ENCODE data around the gene GRID1.

The GRID1 gene

DNA sequence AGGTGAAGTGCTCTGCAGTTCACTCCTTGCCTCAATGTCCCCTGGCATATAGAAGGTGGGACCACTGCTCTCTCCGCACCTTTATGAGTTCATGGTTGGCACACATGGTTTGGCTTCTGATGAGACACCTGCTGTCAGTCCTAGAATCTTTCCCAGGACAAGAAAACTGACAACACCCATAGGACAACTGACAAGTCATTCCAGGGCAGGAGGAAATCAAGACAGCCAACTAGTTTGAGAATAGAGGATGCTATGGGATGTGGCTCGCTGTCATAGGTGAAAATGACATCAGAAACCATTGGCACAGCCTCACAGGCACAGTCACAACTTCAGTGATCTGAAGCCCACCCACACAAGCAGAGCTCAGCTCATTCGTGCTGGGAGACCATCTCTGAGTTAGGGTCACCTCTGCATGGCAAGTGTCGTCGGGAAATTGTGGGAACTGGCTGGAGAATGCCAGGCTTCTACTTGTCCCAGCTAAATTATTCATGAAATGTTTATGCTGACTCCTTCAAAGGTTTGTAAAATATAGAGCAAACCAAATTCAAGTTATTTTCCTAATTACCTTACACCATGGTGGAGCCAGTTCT, 762.4 kb downstream of the GRID1 start:
- DNase-seq = no peak

DNA sequence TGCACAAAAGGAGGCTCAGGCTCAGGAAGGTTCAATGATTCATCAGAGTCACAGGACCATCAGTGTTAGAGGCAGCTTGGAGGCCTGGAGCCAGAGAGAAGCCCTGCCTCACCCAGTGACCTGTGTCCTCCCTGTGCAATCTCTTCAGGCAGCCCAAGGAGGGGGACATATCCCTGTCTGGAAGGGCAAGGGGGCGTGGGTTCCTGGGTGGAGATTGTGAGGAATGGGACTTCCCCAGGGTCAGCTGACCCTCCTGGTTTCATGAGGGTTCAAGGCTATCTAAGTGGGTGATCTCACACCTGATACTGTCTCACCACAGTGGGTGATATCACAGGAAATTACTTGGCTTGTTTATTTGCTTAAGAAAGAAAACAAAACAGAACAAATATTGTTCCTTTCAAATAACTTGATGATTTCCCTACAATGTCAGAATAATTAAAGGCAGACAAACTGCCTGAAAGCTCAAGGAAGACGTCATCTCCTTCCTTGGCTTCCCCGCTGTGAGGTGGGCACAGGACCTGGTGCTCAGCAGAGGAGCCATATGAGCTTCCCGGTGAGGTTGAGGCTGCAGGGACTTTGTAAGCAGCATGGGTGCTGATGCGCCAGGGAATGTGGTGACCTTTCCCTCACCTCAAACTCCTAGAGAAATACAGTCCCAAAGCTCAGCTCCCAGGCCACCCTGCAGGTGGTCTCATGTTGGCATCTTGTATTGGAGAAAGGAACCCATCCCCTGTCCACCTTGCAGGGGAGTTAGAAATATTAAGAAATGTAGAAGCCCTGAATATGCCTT, 763.2 kb downstream of the GRID1 start:
- DNase-seq = peak; percentile 8

DNA sequence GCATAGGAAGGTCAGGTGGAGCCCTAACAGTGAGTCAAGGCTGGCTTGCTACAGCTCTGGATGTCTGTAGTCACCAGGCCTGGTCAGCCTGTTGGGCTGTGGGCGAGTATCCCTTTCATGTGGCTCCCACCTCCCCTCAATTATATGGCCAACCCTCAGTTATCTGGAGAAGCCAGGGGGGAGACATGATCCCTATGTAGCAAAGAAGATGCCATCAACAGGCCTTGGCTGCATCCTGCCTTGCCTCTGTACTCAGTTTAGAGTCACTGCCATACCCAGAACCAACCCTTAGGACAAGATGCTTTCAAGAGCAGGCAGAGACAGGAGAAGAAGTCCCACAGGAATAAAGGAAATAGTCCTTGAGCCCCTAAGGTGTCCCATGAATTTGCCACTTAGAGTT, 763.9 kb downstream of the GRID1 start:
- no peak for DNase-seq

DNA sequence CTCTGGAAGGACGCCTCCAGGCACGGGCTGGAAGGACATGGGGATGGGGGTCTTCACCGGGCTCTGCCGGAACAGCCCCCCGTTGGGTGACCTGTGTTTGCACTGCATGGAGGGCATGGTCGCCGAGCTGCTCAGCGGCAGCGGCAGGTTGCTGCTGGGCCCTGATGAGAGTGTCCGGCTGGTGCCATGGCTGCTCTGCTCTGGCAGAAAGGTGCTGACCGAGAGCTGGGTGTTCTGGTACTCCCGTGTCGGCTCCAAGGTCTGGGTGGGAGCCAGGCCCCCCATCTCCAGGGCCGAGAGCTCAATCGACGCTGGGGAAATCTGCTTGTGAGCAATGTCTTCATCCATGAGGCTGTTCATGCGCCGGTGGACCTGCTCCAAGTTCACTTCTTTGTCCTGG, 764.3 kb downstream of the GRID1 start:
- no peak for DNase-seq

DNA sequence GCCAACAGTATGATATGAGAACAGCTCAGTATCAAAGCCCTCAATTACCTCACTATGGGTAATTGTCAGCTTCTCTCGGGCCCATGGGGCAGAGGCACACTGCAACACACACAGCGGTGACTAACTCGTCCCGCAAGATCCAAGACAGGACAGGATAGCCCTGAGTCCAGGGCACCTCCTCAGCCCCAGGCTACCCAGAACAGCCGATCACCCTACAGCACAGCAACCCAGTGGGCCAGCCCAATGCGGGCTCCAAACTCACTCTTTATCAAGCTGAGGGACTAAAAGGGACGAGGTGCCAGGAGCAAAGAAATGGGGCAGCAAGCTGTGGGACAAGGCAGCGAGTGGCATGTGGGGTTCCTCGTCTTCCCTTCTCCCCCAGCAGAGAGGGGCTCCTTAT, 765.1 kb downstream of the GRID1 start:
- DNase-seq = no peak

DNA sequence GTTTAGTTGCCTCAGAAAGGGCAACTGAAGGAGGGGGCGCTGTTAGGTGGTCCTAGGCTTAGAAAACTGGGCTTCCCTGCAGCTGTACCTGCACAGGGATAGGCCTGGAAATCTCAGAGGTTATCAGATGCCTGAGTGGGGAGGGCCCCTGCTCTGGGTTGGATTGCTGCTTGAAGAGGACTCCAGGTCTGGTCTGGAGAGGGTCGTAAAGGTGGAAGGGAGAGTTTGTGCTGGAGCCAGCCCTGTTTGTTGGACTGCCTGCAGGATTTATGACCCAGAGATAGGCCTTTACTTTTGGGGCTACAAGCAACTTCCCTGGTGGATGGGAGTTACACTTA, 765.9 kb downstream of the GRID1 start:
- DNase-seq = no peak

DNA sequence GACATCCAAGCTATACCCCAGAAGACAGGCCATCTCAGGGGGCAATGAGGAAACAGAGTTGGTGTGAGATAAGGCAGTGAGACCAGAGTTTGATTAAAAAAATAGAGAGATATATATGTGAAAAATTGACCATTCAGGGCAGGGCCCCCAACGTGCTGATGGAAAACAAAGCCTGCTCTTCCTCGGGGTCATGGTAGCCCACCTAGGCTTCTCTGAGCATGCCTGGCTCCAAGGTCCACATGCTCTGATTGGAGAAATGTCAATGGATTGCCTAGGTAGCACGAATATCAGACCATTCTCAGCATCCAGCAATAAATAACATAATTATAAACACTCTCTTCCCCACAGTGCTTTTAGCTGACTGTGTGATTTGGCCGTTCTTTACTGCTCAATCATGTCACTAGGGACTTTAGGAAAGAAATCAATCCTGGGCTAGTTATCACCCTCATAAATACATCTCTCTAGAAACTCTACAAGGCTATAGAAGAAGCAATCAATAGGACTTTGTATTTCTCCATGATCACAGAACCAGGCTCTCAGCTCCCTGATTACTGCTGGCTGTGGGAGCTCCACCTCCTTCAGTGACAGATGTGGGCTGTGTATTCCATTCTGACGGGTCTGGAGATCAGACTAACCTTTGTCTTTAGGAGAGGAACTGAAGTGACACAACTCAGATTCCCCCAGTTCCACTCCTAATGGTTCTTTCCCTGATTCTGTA, 766.4 kb downstream of the GRID1 start:
- no peak for DNase-seq

DNA sequence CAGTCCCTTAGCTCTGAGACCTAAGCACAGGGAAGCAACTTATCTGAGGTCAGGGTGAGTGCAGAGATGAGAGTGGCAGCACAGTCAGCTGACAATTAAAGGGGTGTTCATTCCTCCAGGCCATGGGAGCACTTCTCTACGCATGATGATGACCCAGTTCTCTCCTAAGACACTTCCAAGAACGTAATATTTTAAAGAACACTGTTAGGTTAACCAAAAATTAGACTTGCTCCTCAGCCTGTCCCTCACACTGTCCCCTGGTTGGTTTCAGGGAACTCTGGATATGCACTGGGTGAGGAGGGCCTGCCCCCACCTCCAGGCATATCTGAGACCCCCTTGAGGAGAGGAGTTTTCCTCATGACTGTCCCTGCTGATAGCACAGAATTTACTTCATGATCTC, 767.5 kb downstream of the GRID1 start:
- DNase-seq = no peak

DNA sequence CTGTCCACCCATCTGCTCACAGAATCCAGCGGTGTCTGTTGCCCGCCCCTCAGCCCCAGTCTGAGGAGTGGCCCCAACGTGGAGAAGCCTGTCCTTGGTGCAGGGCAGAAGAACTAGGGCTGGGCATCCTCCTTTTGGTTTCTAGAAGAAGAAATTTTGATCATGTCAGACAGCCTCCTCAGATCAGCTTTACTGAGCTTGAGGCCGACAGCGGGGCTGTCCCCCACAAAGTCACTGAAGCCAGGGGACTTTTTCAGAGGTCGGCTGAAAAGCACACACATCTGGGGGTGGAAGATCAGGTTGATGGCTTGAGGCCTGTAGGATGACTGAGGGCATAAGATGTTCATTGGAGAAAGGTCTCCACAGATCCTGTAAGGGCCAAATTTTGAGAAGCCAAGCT, 767.9 kb downstream of the GRID1 start:
- no peak for DNase-seq

DNA sequence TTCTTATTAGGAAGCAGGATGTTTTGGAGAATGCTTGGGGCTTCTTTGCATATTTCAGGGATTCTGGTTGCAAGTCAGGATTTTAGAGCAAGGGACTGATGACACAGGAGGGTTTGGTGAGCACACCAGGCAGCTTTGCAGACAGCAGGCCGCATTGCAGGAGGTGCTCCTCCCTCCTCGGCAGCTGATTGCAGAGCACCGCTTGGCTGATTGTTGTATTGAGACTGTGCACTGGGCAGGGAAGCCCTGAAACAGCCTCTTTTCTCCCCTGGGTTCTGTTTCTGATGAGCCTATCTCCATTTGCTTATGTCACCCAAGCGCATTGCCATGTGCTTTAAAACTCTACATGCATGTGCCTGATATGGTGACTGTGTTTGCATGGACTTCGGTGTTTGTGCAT, 769.6 kb downstream of the GRID1 start:
- DNase-seq = no peak

DNA sequence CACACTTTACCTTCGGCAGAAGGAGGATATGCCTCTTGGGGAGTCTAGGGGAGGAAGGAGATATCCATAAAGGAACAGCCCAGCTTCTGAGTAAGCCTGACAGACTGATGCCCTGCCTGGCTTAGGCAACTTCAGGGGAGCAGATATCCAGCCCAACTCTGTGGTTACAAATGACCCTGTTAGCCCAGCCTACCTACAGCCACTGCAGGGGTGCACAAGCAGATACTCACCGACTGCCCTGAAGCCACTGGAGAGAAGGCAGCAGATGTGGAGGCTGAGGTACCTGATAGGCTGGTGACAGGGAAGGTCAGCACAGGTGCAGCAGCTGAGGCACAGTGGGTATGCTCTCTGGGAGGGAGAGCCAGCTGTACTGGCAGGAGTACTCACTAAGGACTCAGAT, 770.2 kb downstream of the GRID1 start:
- no peak for DNase-seq

DNA sequence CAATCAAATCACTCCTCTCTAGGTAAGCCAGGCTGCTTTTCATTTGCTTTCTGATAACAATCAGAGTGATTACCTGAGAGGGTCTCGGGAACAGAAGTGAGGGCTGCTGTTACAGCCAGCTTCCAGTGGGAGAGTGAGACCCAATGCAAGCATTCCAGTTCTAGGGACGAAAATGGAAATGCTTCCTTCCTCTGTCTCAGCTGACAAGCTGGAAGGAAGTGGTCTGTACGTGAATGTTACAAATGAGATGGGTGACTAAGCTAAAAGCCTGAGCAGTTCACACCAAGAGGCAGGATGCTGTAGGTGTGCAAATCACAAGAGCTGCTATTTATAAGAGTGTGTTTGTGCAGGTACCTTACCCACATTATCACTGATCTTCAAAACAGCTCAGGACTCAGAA, 772.4 kb downstream of the GRID1 start:
- peak; percentile 4 for DNase-seq

DNA sequence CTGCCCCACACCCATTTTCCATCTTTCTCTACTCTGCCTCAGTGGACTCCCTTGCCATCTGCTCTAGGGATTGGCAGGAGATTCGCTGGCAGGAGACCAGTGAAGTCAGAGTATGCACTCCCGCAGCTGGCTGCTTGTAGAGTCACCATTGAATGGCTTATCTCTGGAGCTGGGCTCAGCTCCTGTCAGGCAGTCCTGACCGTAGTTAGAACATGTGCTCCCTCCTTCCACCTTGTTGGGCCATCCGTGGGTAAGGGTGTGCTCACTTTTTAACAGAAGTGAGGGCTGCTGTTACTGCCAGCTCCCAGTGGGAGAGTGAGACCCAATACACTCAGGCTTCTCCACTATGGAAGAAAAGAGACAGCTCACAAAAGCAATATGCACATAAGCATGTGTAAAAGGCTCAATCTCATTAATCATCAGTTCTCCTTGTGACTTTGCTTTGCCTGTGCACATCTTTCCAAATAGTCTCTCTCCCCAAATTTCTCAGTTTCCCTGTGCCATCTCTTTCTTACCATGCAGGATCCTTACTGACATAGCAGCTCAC, 773.3 kb downstream of the GRID1 start:
- no peak for DNase-seq

DNA sequence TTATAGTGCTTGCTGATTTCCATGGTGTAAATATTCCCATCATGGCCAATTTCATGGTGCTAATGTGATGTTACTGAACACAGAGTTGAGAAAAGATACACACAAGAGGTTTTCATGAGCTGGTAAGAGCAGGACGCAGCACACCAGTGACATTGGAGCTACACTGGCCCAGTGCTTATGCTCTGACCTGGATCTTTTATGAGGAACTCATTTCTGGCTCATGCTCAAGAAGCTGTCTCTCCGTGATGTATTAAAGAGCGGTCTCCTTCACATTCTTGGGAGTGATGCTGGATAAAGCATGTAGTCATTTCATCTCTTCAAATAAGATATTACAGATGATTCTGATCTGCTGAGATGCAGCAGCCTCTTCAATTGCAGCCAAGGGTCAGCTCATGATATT, 785.2 kb downstream of the GRID1 start:
- DNase-seq = no peak

DNA sequence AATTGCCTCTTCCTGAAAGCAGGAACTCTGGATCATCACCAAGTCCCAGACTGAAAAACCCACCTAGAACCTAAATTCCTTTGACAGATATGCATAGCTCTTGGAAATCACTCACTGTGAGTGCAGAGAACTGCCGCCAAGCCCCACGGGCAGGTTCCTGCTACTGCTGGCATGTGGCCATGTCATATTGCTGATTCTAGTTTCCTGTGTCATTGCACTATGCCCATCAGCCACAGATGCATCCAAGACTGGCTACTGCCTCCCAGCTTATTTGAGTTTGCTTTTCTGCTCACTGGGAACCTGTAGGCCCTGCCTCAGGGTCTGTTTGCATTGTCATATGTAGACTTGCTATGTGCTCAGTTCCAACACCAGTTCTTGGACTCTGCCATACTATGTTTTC, 786.0 kb downstream of the GRID1 start:
- no peak for DNase-seq

DNA sequence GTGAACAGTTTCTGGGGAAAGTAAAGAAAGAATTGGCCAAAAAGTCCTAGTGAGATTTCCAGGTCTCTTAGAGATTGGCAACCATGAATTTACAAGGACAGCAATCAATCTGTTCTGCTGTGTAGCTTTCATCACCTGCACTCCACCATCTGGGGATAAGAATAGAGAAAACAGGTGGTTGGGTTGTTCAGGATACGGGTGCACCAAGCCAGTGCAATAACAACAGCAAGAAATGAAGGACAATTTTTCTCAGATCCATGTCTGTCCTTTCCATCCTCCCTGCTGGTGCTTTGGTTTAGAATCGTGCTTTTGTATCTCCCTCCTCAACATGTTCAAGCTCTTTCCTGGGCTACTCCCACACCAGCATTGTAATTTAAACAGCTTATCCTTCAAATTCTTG, 787.7 kb downstream of the GRID1 start:
- DNase-seq = no peak

DNA sequence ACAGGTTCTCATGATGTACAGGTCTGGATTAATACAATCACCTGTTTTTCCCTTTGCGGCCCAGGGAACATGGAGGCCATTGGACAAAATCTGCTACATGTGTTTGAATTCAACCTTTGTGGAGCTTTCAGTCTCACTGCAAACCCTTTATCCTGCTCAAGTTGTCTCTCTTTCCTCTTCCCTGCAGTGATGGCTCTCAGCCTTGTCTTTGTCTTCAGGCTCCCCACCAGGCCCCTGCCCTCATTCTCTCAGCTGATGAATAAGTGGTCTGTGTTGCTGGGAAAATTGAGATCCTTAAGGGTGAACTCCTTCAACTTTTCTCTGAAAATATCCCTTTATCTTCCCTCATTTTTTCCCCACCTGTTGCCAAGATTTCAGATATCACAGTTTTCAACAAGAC, 791.2 kb downstream of the GRID1 start:
- no peak for DNase-seq

DNA sequence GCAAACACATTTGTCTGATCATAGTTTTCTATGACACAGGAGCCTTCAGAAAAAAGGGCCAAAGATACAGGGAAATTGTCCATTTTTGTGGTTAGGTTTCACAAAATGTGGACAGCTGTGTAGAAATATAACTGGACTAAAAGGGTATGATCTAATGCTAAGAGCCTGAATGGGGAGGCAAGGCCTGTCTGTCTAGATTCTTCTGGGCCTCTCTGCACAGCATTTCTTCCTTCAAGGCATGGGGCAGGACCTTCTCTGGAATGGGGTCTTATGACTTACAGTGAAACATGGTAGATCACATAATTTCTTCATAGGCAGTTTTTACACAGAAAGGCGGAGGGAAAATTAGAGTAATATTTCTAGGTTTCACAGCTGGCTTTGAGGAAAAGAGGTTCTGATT, 795.7 kb downstream of the GRID1 start:
- no peak for DNase-seq

DNA sequence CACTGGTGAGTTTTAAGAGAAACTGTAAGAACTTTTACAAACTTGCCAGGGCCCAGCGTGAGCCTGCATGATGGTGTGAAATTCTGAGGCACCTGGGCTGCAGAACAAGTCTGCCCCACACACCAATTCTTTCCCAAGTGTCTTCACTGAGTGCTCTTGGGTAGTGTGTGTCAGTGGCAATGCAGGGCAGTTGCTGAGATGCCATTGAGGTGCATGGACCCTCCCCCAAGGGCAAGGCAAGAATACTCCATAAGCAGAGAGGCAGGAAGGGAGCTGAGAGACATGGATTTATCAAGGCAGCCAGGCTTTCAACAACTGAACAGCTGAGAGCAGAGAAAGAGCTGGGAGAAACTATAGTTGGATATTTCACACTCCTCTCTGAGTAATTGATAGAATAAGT, 801.2 kb downstream of the GRID1 start:
- no peak for DNase-seq

DNA sequence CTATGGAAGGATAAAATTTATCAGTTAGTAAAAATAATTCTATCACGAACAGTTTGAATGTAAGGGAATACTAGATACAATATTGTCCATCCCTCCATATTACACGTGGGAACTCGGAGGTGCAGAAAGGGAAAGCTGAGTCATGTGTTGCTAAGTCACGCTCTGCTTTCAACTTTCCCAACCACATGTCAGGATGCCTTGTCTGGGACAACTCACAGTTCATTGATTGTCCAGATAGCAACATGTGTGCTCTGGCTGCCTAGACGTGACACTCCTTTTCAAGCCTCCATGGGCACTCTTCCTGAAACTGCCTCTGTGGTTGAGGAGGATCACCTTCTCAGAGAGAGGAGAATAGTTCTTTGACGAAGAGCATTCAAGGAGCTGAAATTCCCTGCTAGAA, 808.1 kb downstream of the GRID1 start:
- no peak for DNase-seq

DNA sequence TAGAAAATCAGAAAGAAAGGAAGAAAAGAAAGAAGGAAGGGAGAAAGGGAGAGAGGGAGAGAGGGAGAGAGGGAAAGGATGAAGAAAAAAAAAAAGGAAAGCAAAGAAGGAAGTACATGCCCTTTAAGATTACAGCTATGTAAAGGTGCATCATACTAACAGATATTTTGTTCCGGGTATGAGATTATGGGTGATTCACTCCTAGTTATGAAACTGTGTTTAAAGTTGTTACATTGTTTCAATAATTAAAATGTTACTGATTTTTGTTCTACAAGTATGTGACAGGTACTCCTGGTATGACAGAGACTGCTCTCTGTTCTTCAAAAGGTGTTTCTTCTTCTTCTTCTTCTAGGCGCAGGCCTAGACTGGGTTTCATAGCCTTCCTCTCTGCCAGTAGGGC, 808.9 kb downstream of the GRID1 start:
- no peak for DNase-seq

DNA sequence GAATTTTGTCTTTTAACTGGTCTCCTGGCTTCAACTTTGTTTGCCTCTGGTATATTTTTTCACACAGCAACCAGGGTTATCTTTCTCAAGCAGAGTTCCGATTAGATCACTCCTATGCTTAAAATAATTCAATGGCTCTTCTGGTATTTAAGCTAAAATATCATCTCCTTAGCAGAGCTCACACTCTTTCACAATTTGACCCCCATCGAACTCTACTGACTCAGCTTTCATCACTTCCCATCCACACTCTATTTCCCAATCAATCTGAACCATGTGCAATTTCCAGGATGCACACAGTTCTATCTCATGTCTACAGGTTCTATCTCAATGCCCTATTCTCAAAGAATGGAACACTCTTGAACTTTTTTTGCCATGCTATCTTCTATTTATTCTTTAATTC, 809.5 kb downstream of the GRID1 start:
- DNase-seq = no peak
